H1 (cell line): ENCODE results near the gene EMP2. TPM values are rescaled to one million over a fixed set of nuclear protein-coding genes. Genes with fewer than 3 reads are reported as not detected.

Source experiments
- CTCF ChIA-PET: fragments of 300-600 bp; sonication (Branson Sonifier 250); formaldehyde crosslinking; loops from one replicate; lab custom pipeline; 2021; ENCODE audit not compliant: partially characterized antibody; lab: Charles Lee
- POLR2A ChIA-PET: fragments of 300-600 bp; sonication (Branson Sonifier 250); formaldehyde crosslinking; loops from one replicate; lab custom pipeline; 2021; ENCODE audit warnings: inconsistent platforms; ENCODE audit not compliant: partially characterized antibody; lab: Charles Lee
- DNase-seq, 2 experiments: peaks; one replicate each; pipeline versions ENCODE4 v3.0.0 to v3.0.0-alpha.2; 2010 to 2022; ENCODE audit warnings: low spot score in 2 of 2, low read depth in 1 of 2, mixed read lengths in 1 of 2
- FAIRE-seq: peaks from 2 replicates; lab custom pipeline; 2011; peaks lifted over from hg19 to GRCh38; lab: Jason Lieb, UNC
- H2AFZ ChIP-seq: 2 replicates; pipeline ENCODE4 v1.8.1; 2012; ENCODE audit warnings: low read length, inconsistent platforms
- H2AK5ac ChIP-seq: 2 replicates; pipeline ENCODE4 v1.6.1; 2013; ENCODE audit warnings: low read depth, low read length
- H2BK120ac ChIP-seq: replicated peaks from 2 replicates; pipeline ENCODE3; 2013; ENCODE audit warnings: low read depth, low read length, inconsistent platforms
- H2BK12ac ChIP-seq: 2 replicates; pipeline ENCODE4 v1.6.1; 2013; ENCODE audit warnings: low read depth, low read length
- H2BK15ac ChIP-seq: 2 replicates; pipeline ENCODE4 v1.6.1; 2013; ENCODE audit warnings: low read length
- H2BK20ac ChIP-seq: 2 replicates; pipeline ENCODE4 v1.6.1; 2013; ENCODE audit warnings: low read length
- H2BK5ac ChIP-seq: 2 replicates; pipeline ENCODE4 v1.6.1; 2013; ENCODE audit warnings: low read depth, low read length
- H3K14ac ChIP-seq: 2 replicates; pipeline ENCODE4 v1.6.1; 2013; ENCODE audit warnings: inconsistent platforms; ENCODE audit not compliant: insufficient read length
- H3K18ac ChIP-seq: 2 replicates; pipeline ENCODE4 v1.6.1; 2013; ENCODE audit warnings: low read length; ENCODE audit errors: extremely low read depth
- H3K23ac ChIP-seq: 2 replicates; pipeline ENCODE4 v1.6.1; 2013; ENCODE audit warnings: inconsistent platforms; ENCODE audit not compliant: insufficient read length
- H3K23me2 ChIP-seq: 2 replicates; pipeline ENCODE4 v1.6.1; 2013; ENCODE audit warnings: low read depth, low read length
- H3K27ac ChIP-seq: 2 replicates; pipeline ENCODE4 v1.6.1; 2011; ENCODE audit warnings: low read depth, low read length, inconsistent platforms
- H3K27me3 ChIP-seq, 4 experiments: replicated peaks in 1 of 4; 1 replicate in 1 of 4; 2 replicates in 3 of 4; pipeline versions ENCODE4 v1.6.1 to v1.8.1; 2011 to 2013; ENCODE audit warnings: low read length in 3 of 4, mild to moderate bottlenecking in 3 of 4, inconsistent platforms in 2 of 4, mixed read lengths in 2 of 4, moderate library complexity in 1 of 4; ENCODE audit not compliant: control insufficient read depth in 3 of 4, insufficient read depth in 3 of 4; ENCODE audit errors: extremely low read depth in 1 of 4
- H3K36me3 ChIP-seq, 4 experiments: 2 replicates each; pipeline versions ENCODE4 v1.6.1 to v1.8.1; 2011 to 2013; ENCODE audit warnings: mild to moderate bottlenecking in 4 of 4, low read length in 3 of 4, moderate library complexity in 2 of 4, control low read depth in 1 of 4, inconsistent platforms in 1 of 4; ENCODE audit not compliant: insufficient read depth in 4 of 4, control insufficient read depth in 2 of 4
- H3K4ac ChIP-seq: replicated peaks from 2 replicates; pipeline ENCODE3; 2013; ENCODE audit warnings: low read length, low read depth, mixed read lengths, inconsistent platforms; ENCODE audit not compliant: insufficient read length
- H3K4me1 ChIP-seq, 4 experiments: replicated peaks in 1 of 4; 1 replicate in 1 of 4; 2 replicates in 3 of 4; pipeline versions ENCODE4 v1.6.1 to v1.8.1; 2011 to 2013; ENCODE audit warnings: low read length in 3 of 4, inconsistent platforms in 2 of 4, mixed read lengths in 1 of 4; ENCODE audit not compliant: insufficient read depth in 4 of 4, control insufficient read depth in 3 of 4
- H3K4me2 ChIP-seq, 2 experiments: 2 replicates each; pipeline versions ENCODE4 v1.6.1 to v1.8.1; 2011 to 2013; ENCODE audit warnings: low read depth in 2 of 2, low read length in 2 of 2, control low read depth in 1 of 2, inconsistent platforms in 1 of 2, mild to moderate bottlenecking in 1 of 2; ENCODE audit not compliant: insufficient read depth in 1 of 2
- H3K4me3 ChIP-seq, 4 experiments: fragments of 200-600, 300-600 bp in 1 of 4; sonication (generic), shearing (Covaris generic), sonication (Bioruptor Twin) in 1 of 4; 2 replicates each; pipeline versions ENCODE4 v1.5.1 to v1.8.1; 2011 to 2016; ENCODE audit warnings: low read length in 4 of 4, low read depth in 3 of 4, control low read depth in 2 of 4, inconsistent platforms in 2 of 4, mild to moderate bottlenecking in 2 of 4, mixed read lengths in 1 of 4, moderate library complexity in 1 of 4; ENCODE audit not compliant: insufficient read depth in 2 of 4; ENCODE audit errors: extremely low read depth in 1 of 4
- H3K56ac ChIP-seq: replicated peaks from 2 replicates; pipeline ENCODE3; 2013; ENCODE audit warnings: low read depth, mild to moderate bottlenecking, mixed read lengths, low read length, inconsistent platforms; ENCODE audit not compliant: insufficient read length
- H3K79me1 ChIP-seq: 2 replicates; pipeline ENCODE4 v1.6.1; 2013; ENCODE audit warnings: low read depth, low read length, control low read depth
- H3K79me2 ChIP-seq, 2 experiments: 2 replicates each; pipeline versions ENCODE4 v1.6.1 to v1.8.1; 2012 to 2013; ENCODE audit warnings: low read length in 2 of 2, mild to moderate bottlenecking in 2 of 2, inconsistent platforms in 1 of 2; ENCODE audit not compliant: insufficient read depth in 2 of 2, control insufficient read depth in 1 of 2
- H3K9ac ChIP-seq, 4 experiments: replicated peaks in 1 of 4; 1 replicate in 1 of 4; 2 replicates in 3 of 4; pipeline versions ENCODE4 v1.6.1 to v1.8.1; 2011 to 2013; ENCODE audit warnings: low read depth in 3 of 4, low read length in 3 of 4, control low read depth in 2 of 4, mild to moderate bottlenecking in 2 of 4, moderate library complexity in 2 of 4, inconsistent platforms in 1 of 4; ENCODE audit errors: extremely low read depth in 1 of 4
- H3K9me3 ChIP-seq, 2 experiments: 2 replicates each; pipeline versions ENCODE4 v1.6.1 to v1.8.1; 2012 to 2013; ENCODE audit warnings: mild to moderate bottlenecking in 2 of 2, moderate library complexity in 2 of 2, control low read depth in 1 of 2, inconsistent platforms in 1 of 2, low read depth in 1 of 2, low read length in 1 of 2, mixed read lengths in 1 of 2; ENCODE audit not compliant: insufficient read depth in 2 of 2
- H4K20me1 ChIP-seq, 2 experiments: replicated peaks in 1 of 2; 2 replicates each; pipeline versions ENCODE3 to v1.8.1; 2011 to 2013; ENCODE audit warnings: inconsistent platforms in 2 of 2, low read length in 2 of 2, mild to moderate bottlenecking in 1 of 2; ENCODE audit not compliant: insufficient read depth in 2 of 2, control insufficient read depth in 1 of 2
- H4K5ac ChIP-seq: 2 replicates; pipeline ENCODE4 v1.6.1; 2013; ENCODE audit warnings: low read length, low read depth, mixed read lengths, inconsistent platforms; ENCODE audit not compliant: insufficient read length
- H4K8ac ChIP-seq: 2 replicates; pipeline ENCODE4 v1.8.0; 2013; ENCODE audit warnings: mild to moderate bottlenecking, moderate library complexity, low read length, inconsistent platforms; ENCODE audit not compliant: insufficient read depth; ENCODE audit errors: extremely low read depth
- H4K91ac ChIP-seq: replicated peaks from 2 replicates; pipeline ENCODE3; 2013; ENCODE audit warnings: low read length, mixed read lengths, inconsistent platforms; ENCODE audit not compliant: insufficient read length
- CEBPB ChIP-seq: IDR thresholded peaks from 2 replicates; pipeline ENCODE4 v1.6.1; 2012; ENCODE audit warnings: low read depth, low read length
- CTBP2 ChIP-seq: IDR thresholded peaks from 2 replicates; pipeline ENCODE4 v1.7.0; 2011; ENCODE audit warnings: borderline replicate concordance, mild to moderate bottlenecking, moderate library complexity, mixed read lengths, low read length; ENCODE audit not compliant: insufficient read depth, insufficient read length
- EP300 ChIP-seq, 2 experiments: IDR thresholded peaks; 1 replicate in 1 of 2; 2 replicates in 1 of 2; pipeline ENCODE4 v1.6.1; 2011 to 2012; ENCODE audit warnings: low read depth in 2 of 2, low read length in 2 of 2, mild to moderate bottlenecking in 2 of 2, borderline replicate concordance in 1 of 2, inconsistent platforms in 1 of 2, moderate library complexity in 1 of 2
- GTF2F1 ChIP-seq: IDR thresholded peaks from 2 replicates; pipeline ENCODE4 v1.6.1; 2012; ENCODE audit warnings: low read depth, low read length, improper control_type of control experiment, borderline replicate concordance
- KDM4A ChIP-seq: IDR thresholded peaks from one replicate; pipeline ENCODE4 v1.7.1; 2012; ENCODE audit warnings: low read depth, mild to moderate bottlenecking, moderate library complexity, low read length, inconsistent platforms; ENCODE audit not compliant: severe bottlenecking
- RAD21 ChIP-seq, 2 experiments: IDR thresholded peaks in 1 of 2; conservative IDR thresholded peaks in 1 of 2; 2 replicates each; pipeline ENCODE4 v1.6.1; 2011; ENCODE audit warnings: low read depth in 2 of 2, low read length in 2 of 2, improper control_type of control experiment in 1 of 2, inconsistent platforms in 1 of 2, mild to moderate bottlenecking in 1 of 2, moderate library complexity in 1 of 2
- SIN3A ChIP-seq, 2 experiments: IDR thresholded peaks in 1 of 2; conservative IDR thresholded peaks in 1 of 2; 2 replicates each; pipeline ENCODE4 v1.6.1; 2011 to 2012; ENCODE audit warnings: low read length in 2 of 2, improper control_type of control experiment in 1 of 2, low read depth in 1 of 2, mild to moderate bottlenecking in 1 of 2
- TEAD4 ChIP-seq: IDR thresholded peaks from 2 replicates; pipeline ENCODE4 v1.6.1; 2012; ENCODE audit warnings: low read depth, low read length, inconsistent platforms, mixed read lengths
- ZNF274 ChIP-seq: IDR thresholded peaks from 2 replicates; pipeline ENCODE4 v1.7.0; 2012; ENCODE audit warnings: low read length, borderline replicate concordance; ENCODE audit errors: extremely low read depth
- WGBS, 2 experiments: shearing (Covaris generic) in 1 of 2; methylation state at CpG; one replicate each; pipeline versions ENCODE4 v1.1.6 to v1.1.7; 2013 to 2015; ENCODE audit warnings: low lambda C conversion rate in 2 of 2, mixed read lengths in 2 of 2, inconsistent platforms in 1 of 2, low coverage in 1 of 2, missing lambda C conversion rate in 1 of 2; ENCODE audit not compliant: insufficient replicate concordance in 2 of 2, insufficient coverage in 1 of 2, insufficient read length in 1 of 2; ENCODE audit errors: extremely low coverage in 1 of 2, missing lambda C conversion rate in 1 of 2; 5-methylcytosine and 5-hydroxymethylcytosine counted together
- polyA plus RNA-seq, 7 experiments: library from polyadenylated mRNA; depleted of rRNA in 3 of 7; stranded (reverse) in 5 of 7; unstranded in 2 of 7; fragments of >200 nt in 5 of 7; fragments of 200-250 nt in 2 of 7; gene quantifications; 1 replicate in 5 of 7; 2 replicates in 1 of 7; 4 replicates in 1 of 7; pipeline versions ENCODE4 v1.2.1 to v1.2.3, GENCODE V29; 2011 to 2013; ENCODE audit warnings: missing spikeins in 2 of 7, mixed read lengths in 2 of 7
- total RNA-seq: library from RNA; stranded (reverse); fragmentation: NEBNext Ultra II Directional; extraction: Animal tissue kit (Norgen Biotek cat#: 25700); gene quantifications from 2 replicates; pipeline ENCODE4 v1.2.1, GENCODE V29; 2021
- TF ChIP-seq, protein P1 (sequence below), 3 experiments: IDR thresholded peaks; 1 replicate in 2 of 3; 2 replicates in 1 of 3; pipeline versions ENCODE4 v1.5.1 to v1.6.1; 2011; ENCODE audit warnings: low read length in 3 of 3, mild to moderate bottlenecking in 3 of 3, inconsistent platforms in 2 of 3, low read depth in 1 of 3, moderate library complexity in 1 of 3; ENCODE audit not compliant: insufficient read depth in 1 of 3; ENCODE audit errors: control extremely low read depth in 1 of 3

The EMP2 gene
- total and polyA plus RNA-seq, 2 of the 8 experiments (the other 6 are each of a cell fraction or from before 2014, with no cell fraction given) = 22.6 to 23.3 TPM

DNA sequence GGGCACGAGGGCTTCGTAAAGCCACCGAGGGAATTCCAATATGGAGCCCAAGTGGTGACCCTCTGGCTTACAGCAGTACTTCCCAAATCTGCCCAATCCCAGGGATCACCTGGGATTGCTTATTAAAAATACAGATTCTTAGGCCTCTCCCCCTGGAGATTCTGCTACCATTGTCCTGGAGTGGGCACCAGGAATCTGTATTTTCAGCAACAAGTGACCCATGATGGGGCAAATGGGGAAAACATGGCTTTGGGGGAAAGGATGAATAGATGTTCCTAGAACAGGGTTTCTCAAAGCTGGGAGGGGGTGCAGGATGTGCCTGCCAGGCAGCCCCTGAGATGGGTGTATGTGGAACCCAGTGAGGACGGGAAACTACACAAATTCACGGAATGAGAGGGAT lies 40.6 kb downstream of the EMP2 start:
- Histone ChIP-seq H2BK12ac (no peak overlapping the region), H4K5ac (no peak overlapping the region), H3K14ac (no peak overlapping the region), H3K79me1 (no peaks in the 10 kb centered on the region), H3K79me2 (no peaks in the 10 kb centered on the region), H3K23ac (no peak overlapping the region), H2BK15ac (no peak overlapping the region), H2AK5ac (no peak overlapping the region), H4K20me1 (no peaks in the 10 kb centered on the region), H3K4ac (no peak overlapping the region), H2AFZ (no peak overlapping the region), H3K27ac (no peak overlapping the region), H3K56ac (no peak overlapping the region), H4K8ac (no peak overlapping the region), H3K36me3 (no peaks in the 10 kb centered on the region; a peak in 1 of 8 replicates), H3K4me3 (no peak overlapping the region), H4K91ac (no peak overlapping the region), H3K27me3 (no peaks in the 10 kb centered on the region), H3K4me1 (no peaks in the 10 kb centered on the region), H2BK20ac (no peak overlapping the region), H3K18ac (no peak overlapping the region), H3K4me2 (no peak overlapping the region), H2BK120ac (no peak overlapping the region), H3K9me3 (no peaks in the 10 kb centered on the region), H3K9ac (no peak overlapping the region), H2BK5ac (no peak overlapping the region), H3K23me2 (no peaks in the 10 kb centered on the region)
- DNase-seq = no peak
- 94% methylated on average over 5 of the region's 5 CpGs; no CpG with 5 or more reads in 1 of the 2 experiments for WGBS, 2 experiments
- no peak for FAIRE-seq
- ChIA-PET CTCF (no interaction called here), POLR2A (no interaction called here)
- TF ChIP-seq TEAD4 (no peak), EP300 (IDR thresholded peaks at IDR 0.05; ENCODE audit: borderline replicate concordance in 1 of 2, low read depth in 2 of 2, low read length in 2 of 2) (no peak), CTBP2 (no peak), GTF2F1 (no peak), ZNF274 (no peak), SIN3A (conservative IDR thresholded peaks at IDR 0.05 in 1 of 2, IDR thresholded peaks at IDR 0.05 in 1 of 2; ENCODE audit: low read depth in 1 of 2, low read length in 2 of 2) (no peak), CEBPB (no peak), RAD21 (IDR thresholded peaks at IDR 0.05 in 1 of 2, conservative IDR thresholded peaks at IDR 0.05 in 1 of 2; ENCODE audit: low read depth in 2 of 2, low read length in 2 of 2) (no peak), KDM4A (no peak)
- TF ChIP-seq, protein P1, sequence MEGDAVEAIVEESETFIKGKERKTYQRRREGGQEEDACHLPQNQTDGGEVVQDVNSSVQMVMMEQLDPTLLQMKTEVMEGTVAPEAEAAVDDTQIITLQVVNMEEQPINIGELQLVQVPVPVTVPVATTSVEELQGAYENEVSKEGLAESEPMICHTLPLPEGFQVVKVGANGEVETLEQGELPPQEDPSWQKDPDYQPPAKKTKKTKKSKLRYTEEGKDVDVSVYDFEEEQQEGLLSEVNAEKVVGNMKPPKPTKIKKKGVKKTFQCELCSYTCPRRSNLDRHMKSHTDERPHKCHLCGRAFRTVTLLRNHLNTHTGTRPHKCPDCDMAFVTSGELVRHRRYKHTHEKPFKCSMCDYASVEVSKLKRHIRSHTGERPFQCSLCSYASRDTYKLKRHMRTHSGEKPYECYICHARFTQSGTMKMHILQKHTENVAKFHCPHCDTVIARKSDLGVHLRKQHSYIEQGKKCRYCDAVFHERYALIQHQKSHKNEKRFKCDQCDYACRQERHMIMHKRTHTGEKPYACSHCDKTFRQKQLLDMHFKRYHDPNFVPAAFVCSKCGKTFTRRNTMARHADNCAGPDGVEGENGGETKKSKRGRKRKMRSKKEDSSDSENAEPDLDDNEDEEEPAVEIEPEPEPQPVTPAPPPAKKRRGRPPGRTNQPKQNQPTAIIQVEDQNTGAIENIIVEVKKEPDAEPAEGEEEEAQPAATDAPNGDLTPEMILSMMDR (IDR thresholded peaks at IDR 0.05; ENCODE audit: control extremely low read depth in 1 of 3, insufficient read depth in 1 of 3, low read depth in 1 of 3, low read length in 3 of 3) = no peak
